ENCODE measurements around the gene NGEF. TPM values are rescaled to one million over a fixed set of nuclear protein-coding genes. Genes with fewer than 3 reads are reported as not detected.

The NGEF gene
- total and polyA plus RNA-seq, 2 donors = 4.1 to 4.2 TPM

- WGBS = 73% methylated on average over 17 of the region's 17 CpGs
- no peaks in the 10 kb centered on the region for H3K36me3 ChIP-seq (ENCODE audit: insufficient read depth)
- no peaks in the 10 kb centered on the region for H3K4me1 ChIP-seq (ENCODE audit: insufficient read depth)
- DNase-seq (ENCODE audit: extremely low spot score) = no peak
- H3K4me3 ChIP-seq (ENCODE audit: low read depth, low read length) = no peak overlapping the region
- H3K27ac ChIP-seq (ENCODE audit: low read depth) = no peak overlapping the region
Measured at GRCh38 chr2:232880764-232881351, 132.2 kb downstream of the NGEF start.

DNA sequence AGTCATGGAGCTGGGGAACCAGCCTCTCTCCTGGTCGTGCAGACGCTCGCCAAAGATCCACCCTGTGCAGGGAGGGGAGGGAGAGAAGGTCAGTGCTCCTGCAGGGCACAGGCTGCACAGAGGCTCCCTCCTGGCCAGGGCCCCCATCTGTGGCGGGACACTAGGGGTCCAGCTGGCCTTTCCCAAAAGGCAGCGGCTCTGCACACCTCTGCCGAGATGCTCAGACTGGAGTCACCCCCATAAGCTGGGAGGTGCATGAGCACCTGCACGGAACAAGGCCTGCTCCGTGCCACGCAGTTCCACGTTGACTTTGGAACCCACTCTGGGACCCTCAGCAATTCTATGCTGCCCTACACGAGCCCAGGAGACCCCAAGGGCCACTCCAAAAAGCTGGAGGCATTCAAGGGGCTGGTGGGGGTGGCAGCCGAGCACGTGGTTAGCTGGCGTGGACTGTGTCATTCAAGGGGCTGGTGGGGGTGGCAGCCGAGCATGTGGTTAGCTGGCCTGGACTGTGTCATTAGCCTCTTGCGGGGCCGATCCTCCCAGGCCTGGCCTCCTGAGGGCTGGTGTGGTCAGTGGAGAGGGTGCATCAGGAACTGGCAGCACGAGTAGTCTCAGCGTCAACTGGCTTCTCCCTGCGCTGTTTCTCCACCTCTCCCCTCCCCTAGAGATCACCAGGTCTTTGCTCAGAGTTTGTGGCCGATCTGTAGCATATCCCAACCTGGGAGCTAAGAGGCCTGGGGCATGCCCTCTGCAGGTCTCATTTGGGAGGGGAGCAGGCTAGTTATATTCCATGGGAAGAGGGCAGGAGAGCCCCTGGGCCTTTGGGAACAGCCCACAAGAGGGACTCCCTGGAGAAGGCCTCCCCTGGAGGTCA, 133.2 kb downstream of the NGEF start:
- Histone ChIP-seq H3K36me3 (ENCODE audit: insufficient read depth) (no peaks in the 10 kb centered on the region), H3K4me3 (ENCODE audit: low read depth, low read length) (no peak overlapping the region), H3K4me1 (ENCODE audit: insufficient read depth) (no peaks in the 10 kb centered on the region), H3K27ac (ENCODE audit: low read depth) (no peak overlapping the region)
- no peak for DNase-seq (ENCODE audit: extremely low spot score)
- 84% methylated on average over 21 of the region's 21 CpGs for WGBS

- H3K4me3 ChIP-seq (ENCODE audit: low read depth, low read length) = no peak overlapping the region
- no peak overlapping the region for H3K27ac ChIP-seq (ENCODE audit: low read depth)
- no peaks in the 10 kb centered on the region for H3K36me3 ChIP-seq (ENCODE audit: insufficient read depth)
- WGBS = 88% methylated on average over 20 of the region's 20 CpGs
- H3K4me1 ChIP-seq (ENCODE audit: insufficient read depth) = no peaks in the 10 kb centered on the region
- no peak for DNase-seq (ENCODE audit: extremely low spot score)
Measured at GRCh38 chr2:232878855-232879617, 134.0 kb downstream of the NGEF start.

DNA sequence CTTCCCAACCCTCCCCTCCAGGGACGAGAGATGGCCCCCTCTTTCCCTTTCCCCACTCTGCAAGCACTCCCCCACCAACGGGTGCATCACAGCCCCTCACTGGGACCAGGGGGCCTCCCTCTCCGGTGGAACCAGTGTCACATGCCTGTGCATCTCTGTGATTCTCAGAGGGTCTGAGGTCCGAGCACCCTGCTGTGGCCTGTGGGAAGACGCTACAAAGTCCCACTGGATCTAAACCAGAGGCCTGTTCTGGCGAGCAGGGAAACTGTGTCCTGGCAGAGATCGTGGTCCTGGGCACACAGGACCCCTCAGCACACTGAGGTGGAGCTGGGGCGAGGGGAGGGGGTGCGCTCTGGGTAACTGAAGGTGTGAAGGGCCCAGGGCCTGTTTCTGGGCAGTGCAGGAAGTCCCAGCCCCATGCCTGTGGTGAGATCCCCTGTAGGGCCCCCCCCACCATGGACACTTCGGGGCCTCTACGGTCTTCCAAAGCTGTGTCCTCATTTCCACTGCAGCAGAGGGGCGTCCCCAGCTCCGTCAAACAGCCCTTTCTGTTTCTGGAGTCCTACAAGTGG, 135.0 kb downstream of the NGEF start:
- no peaks in the 10 kb centered on the region for H3K36me3 ChIP-seq (ENCODE audit: insufficient read depth)
- WGBS = 96% methylated on average over 13 of the region's 13 CpGs
- no peak overlapping the region for H3K4me3 ChIP-seq (ENCODE audit: low read depth, low read length)
- H3K27ac ChIP-seq (ENCODE audit: low read depth) = no peak overlapping the region
- no peak for DNase-seq (ENCODE audit: extremely low spot score)
- H3K4me1 ChIP-seq (ENCODE audit: insufficient read depth) = no peaks in the 10 kb centered on the region

- Histone ChIP-seq H3K4me3 (ENCODE audit: low read depth, low read length) (peak overlapping the region; percentile 39), H3K36me3 (ENCODE audit: insufficient read depth) (no peaks in the 10 kb centered on the region), H3K27ac (ENCODE audit: low read depth) (no peak overlapping the region), H3K4me1 (ENCODE audit: insufficient read depth) (no peaks in the 10 kb centered on the region)
- no peak for DNase-seq (ENCODE audit: extremely low spot score)
- WGBS = 24% methylated on average over 21 of the region's 21 CpGs
Measured at GRCh38 chr2:232876978-232877441, 136.0 kb downstream of the NGEF start.

DNA sequence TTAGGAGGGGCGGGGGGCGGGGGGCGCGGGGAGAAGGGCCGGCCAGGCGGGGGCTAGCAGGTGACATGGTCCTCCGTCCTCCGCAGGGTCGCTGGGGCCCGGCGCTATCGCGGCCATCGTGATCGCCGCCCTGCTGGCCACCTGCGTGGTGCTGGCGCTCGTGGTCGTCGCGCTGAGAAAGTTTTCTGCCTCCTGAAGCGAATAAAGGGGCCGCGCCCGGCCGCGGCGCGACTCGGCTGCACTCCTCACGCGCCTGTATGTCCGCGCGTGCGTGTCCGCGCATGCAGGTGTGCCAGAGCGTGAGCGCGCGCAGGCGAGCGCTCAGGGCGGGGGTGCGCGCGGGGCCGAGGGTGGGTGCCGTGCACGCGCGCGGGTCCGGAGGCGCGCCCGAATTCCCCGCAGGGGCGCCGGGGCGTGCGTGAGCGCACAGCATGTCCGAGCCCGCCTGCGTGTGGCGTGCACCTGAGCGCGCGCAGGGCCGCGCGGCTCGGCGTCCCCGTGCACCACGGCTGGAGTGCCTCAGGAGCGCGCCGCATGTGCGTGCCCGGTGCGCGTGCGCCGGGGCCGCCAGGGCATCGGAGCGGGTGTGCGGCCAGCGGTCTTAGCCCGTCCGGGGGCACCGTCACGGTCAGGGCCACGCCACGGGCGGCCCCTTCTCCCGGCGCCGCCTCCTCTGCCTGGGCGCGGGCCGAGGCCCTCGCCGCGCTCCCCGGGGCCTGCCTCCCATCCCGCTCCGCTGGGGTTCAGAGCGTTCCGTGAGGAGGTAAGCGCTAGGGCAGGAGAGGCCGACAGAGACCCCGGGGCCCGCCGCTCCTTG, 136.7 kb downstream of the NGEF start:
- Histone ChIP-seq H3K4me3 (ENCODE audit: low read depth, low read length) (peak overlapping the region; percentile 39), H3K4me1 (ENCODE audit: insufficient read depth) (no peaks in the 10 kb centered on the region), H3K27ac (ENCODE audit: low read depth) (no peak overlapping the region), H3K36me3 (ENCODE audit: insufficient read depth) (no peaks in the 10 kb centered on the region)
- no peak for DNase-seq (ENCODE audit: extremely low spot score)
- WGBS = under 1% methylated on average over 115 of the region's 119 CpGs

- WGBS = 21% methylated on average over 36 of the region's 37 CpGs
- no peak overlapping the region for H3K27ac ChIP-seq (ENCODE audit: low read depth)
- peak overlapping the region; percentile 39 for H3K4me3 ChIP-seq (ENCODE audit: low read depth, low read length)
- no peak for DNase-seq (ENCODE audit: extremely low spot score)
- no peaks in the 10 kb centered on the region for H3K4me1 ChIP-seq (ENCODE audit: insufficient read depth)
- no peaks in the 10 kb centered on the region for H3K36me3 ChIP-seq (ENCODE audit: insufficient read depth)
Measured at GRCh38 chr2:232875256-232876121, 137.6 kb downstream of the NGEF start.

- DNase-seq (ENCODE audit: extremely low spot score) = no peak
- no peaks in the 10 kb centered on the region for H3K4me1 ChIP-seq (ENCODE audit: insufficient read depth)
- H3K4me3 ChIP-seq (ENCODE audit: low read depth, low read length) = no peak overlapping the region
- H3K36me3 ChIP-seq (ENCODE audit: insufficient read depth) = no peaks in the 10 kb centered on the region
- WGBS = 93% methylated on average over 16 of the region's 16 CpGs
- H3K27ac ChIP-seq (ENCODE audit: low read depth) = no peak overlapping the region
Measured at GRCh38 chr2:232874677-232875223, 138.3 kb downstream of the NGEF start.

- WGBS = 88% methylated on average over 6 of the region's 6 CpGs
- DNase-seq (ENCODE audit: extremely low spot score) = no peak
- no peaks in the 10 kb centered on the region for H3K4me1 ChIP-seq (ENCODE audit: insufficient read depth)
Measured at GRCh38 chr2:232873909-232874641, 139.0 kb downstream of the NGEF start.

DNA sequence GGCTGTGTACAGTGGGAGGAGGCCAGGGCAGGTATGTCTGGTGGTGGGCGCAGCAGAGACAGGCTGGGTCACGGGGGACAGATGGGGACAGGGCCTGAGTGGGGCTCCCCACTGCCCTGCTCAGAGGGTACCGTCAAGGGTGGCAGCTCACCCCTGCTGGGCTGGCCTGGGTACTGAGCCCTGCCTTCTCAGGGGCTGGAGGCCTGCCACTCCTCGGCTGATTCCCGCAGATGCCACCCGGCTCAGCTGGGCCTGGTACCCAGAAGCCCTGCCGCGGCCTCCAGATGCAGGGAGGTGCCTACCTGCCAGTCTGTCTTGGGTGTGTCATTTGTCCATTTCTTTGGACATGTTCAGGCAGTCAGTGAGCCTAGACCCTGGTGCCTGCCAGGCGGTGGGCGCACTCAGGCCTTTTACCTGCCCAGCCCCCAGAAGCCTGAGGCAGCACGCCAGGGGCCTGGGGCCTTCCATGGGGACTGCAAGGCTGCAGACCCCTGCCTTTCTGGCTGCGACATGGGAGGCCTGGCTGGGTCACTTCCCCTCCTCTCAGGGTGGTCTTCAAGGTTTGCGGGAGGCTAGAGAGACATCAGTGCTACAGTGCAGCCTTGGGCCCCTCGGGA, 139.7 kb downstream of the NGEF start:
- DNase-seq (ENCODE audit: extremely low spot score) = no peak
- 91% methylated on average over 14 of the region's 14 CpGs for WGBS
- Histone ChIP-seq H3K27ac (ENCODE audit: low read depth) (no peak overlapping the region), H3K36me3 (ENCODE audit: insufficient read depth) (no peaks in the 10 kb centered on the region), H3K4me1 (ENCODE audit: insufficient read depth) (no peaks in the 10 kb centered on the region), H3K4me3 (ENCODE audit: low read depth, low read length) (no peak overlapping the region)

More at GRCh38 chr2:232873909-232874641, 139.0 kb downstream of the NGEF start:
- no peaks in the 10 kb centered on the region for H3K36me3 ChIP-seq (ENCODE audit: insufficient read depth)
- H3K27ac ChIP-seq (ENCODE audit: low read depth) = no peak overlapping the region
- H3K4me3 ChIP-seq (ENCODE audit: low read depth, low read length) = no peak overlapping the region

DNA sequence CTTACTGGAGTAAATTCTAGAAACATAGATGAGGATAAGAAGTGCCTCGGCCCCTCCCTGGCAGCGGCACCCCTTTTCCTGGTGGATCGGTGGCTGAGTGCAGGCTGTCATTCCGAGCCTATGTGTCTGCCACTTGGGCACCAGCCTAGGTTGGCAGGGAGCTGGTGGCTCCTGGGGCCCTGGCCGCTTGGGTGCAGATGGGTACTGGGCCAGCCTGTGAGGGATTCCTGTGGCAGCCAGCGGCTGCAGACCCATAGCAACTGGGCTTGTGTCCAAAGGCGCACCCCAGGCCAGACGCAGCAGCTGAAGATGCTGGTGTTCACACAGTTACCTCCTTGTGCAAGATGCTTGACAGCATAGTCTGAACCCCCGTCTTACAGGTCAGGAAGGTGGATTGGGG, 140.2 kb downstream of the NGEF start:
- WGBS = 88% methylated on average over 9 of the region's 9 CpGs
- Histone ChIP-seq H3K4me1 (ENCODE audit: insufficient read depth) (no peaks in the 10 kb centered on the region), H3K36me3 (ENCODE audit: insufficient read depth) (no peaks in the 10 kb centered on the region), H3K27ac (ENCODE audit: low read depth) (no peak overlapping the region), H3K4me3 (ENCODE audit: low read depth, low read length) (no peak overlapping the region)
- DNase-seq (ENCODE audit: extremely low spot score) = no peak

All from urinary bladder (tissue), 4 donors.